Glutamatergic neuron (in vitro differentiated cells): ENCODE measurements around the gene IGSF23. TPM values are rescaled to one million over a fixed set of nuclear protein-coding genes. Genes with fewer than 3 reads are reported as not detected.

Experiments
- DNase-seq: peaks from one replicate; pipeline ENCODE4 v3.0.0; 2022
- H3K27ac Mint-ChIP-seq: one replicate; pipeline ENCODE4 v1.8.0; 2020; ENCODE audit warnings: mild to moderate bottlenecking, mixed read lengths, inconsistent platforms; ENCODE audit not compliant: unreplicated experiment
- H3K27me3 Mint-ChIP-seq: one replicate; pipeline ENCODE4 v1.8.0; 2020; ENCODE audit warnings: mild to moderate bottlenecking, moderate library complexity, mixed read lengths, inconsistent platforms; ENCODE audit not compliant: unreplicated experiment
- H3K36me3 Mint-ChIP-seq: one replicate; pipeline ENCODE4 v1.8.0; 2020; ENCODE audit warnings: mild to moderate bottlenecking, mixed read lengths, inconsistent platforms; ENCODE audit not compliant: unreplicated experiment
- H3K4me1 Mint-ChIP-seq: one replicate; pipeline ENCODE4 v1.8.0; 2020; ENCODE audit warnings: mild to moderate bottlenecking, low read depth, mixed read lengths, inconsistent platforms; ENCODE audit not compliant: unreplicated experiment
- H3K4me3 Mint-ChIP-seq: one replicate; pipeline ENCODE4 v1.8.0; 2020; ENCODE audit warnings: mild to moderate bottlenecking, mixed read lengths, inconsistent platforms; ENCODE audit not compliant: unreplicated experiment
- H3K9me3 Mint-ChIP-seq: one replicate; pipeline ENCODE4 v1.8.0; 2020; ENCODE audit warnings: mild to moderate bottlenecking, moderate library complexity, mixed read lengths, inconsistent platforms; ENCODE audit not compliant: unreplicated experiment
- long read RNA-seq: library from polyadenylated mRNA; unstranded; transcript quantifications from one replicate; pipeline ENCODE4 v2.0.0, GENCODE V29; 2020; ENCODE audit not compliant: unreplicated experiment
- total RNA-seq: library from RNA; stranded (reverse); fragmentation: NEBNext Ultra II Directional; extraction: Animal tissue kit (Norgen Biotek cat#: 25700); gene quantifications from one replicate; pipeline ENCODE4 v1.2.1, GENCODE V29; 2021; ENCODE audit not compliant: unreplicated experiment
- TF ChIP-seq, protein P1 (sequence below): fragments of 200-600 bp; sonication (generic); IDR thresholded peaks from one replicate; pipeline ENCODE4 v1.5.0; 2021; ENCODE audit not compliant: partially characterized antibody, unreplicated experiment

The IGSF23 gene, protein sequence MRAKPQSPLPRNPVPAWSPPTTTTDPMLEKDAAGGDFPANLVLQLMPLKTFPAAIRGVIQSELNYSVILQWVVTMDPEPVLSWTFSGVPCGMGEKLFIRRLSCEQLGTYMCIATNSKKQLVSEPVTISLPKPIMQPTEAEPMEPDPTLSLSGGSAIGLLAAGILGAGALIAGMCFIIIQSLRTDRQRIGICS
- not detected for total RNA-seq
- long read RNA-seq = 0 reads

DNA sequence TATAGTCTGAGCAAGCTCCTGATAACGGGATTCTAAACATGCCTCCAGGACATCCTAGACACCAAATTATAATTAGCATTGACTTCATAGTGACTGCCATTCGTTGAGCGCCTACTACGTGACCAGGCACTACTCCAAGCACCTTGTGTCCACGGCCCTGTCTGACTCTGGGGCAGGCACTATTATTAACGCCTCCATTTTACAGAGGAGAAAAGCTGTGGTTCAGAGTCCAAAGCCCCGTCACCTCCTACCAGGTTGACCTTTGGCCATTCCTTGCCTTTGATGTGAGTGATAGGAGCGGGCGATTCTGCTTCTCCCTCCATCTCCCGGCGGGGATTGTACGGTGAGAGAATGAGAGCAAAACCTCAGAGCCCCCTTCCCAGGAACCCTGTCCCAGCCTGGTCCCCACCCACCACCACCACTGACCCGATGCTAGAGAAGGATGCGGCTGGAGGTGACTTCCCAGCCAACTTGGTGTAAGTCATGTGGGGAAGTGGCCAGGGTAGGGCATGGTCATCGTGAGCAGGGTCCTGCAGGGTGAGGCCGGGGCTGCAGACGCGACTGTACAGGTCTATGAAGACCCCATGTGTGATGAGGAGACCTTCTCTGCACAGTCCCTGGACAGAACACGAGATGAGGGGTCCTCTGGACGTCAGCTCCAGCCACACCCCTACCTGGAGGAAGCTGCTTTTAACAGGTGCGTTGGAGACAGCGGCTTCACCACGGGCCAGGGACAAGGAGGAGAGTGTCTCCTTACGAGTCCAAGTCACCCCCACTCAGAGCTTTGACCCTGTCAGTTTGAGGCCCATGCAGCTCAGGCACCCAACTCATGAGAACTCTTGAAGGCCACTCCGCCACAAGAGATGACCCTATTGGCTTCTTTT lies at the start of gene IGSF23:
TSS of gene IGSF23 (plus strand) at position 269 of the 884 bp plus-strand sequence. CDS start at position 352, 83 bp downstream.
- Mint-ChIP-seq H3K9me3 (no peaks in the 10 kb centered on the region), H3K4me1 (no peaks in the 10 kb centered on the region), H3K36me3 (no peaks in the 10 kb centered on the region), H3K27ac (no peak within 1 kb of the TSS), H3K27me3 (no peaks in the 10 kb centered on the region), H3K4me3 (no peak within 1 kb of the TSS)
- DNase-seq = no peak
- TF ChIP-seq, protein P1, sequence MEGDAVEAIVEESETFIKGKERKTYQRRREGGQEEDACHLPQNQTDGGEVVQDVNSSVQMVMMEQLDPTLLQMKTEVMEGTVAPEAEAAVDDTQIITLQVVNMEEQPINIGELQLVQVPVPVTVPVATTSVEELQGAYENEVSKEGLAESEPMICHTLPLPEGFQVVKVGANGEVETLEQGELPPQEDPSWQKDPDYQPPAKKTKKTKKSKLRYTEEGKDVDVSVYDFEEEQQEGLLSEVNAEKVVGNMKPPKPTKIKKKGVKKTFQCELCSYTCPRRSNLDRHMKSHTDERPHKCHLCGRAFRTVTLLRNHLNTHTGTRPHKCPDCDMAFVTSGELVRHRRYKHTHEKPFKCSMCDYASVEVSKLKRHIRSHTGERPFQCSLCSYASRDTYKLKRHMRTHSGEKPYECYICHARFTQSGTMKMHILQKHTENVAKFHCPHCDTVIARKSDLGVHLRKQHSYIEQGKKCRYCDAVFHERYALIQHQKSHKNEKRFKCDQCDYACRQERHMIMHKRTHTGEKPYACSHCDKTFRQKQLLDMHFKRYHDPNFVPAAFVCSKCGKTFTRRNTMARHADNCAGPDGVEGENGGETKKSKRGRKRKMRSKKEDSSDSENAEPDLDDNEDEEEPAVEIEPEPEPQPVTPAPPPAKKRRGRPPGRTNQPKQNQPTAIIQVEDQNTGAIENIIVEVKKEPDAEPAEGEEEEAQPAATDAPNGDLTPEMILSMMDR = no peak

DNA sequence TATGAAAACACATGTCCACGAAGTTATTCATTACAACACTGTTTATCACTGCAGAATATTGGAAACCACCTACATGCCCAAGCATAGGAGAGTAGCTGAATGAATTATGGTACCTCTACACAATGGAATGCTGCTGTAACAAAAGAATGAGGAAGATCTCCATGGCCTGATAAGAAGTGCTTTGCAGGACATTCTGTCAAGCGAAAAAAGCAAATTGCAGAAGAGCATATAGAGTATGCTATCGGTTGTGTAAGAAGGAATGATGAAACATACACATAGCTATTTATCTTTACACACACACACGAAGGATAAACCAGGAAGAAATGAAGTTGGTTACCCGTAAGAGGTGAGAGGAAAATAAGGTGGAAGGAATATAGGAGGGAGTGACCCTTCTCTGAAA lies 46.4 kb upstream of the IGSF23 start:
- TF ChIP-seq, protein P1 = no peak
- H3K4me1 Mint-ChIP-seq = no peaks in the 10 kb centered on the region
- no peak overlapping the region for H3K27ac Mint-ChIP-seq
- H3K36me3 Mint-ChIP-seq = no peaks in the 10 kb centered on the region
- no peak for DNase-seq
- no peaks in the 10 kb centered on the region for H3K9me3 Mint-ChIP-seq
- H3K27me3 Mint-ChIP-seq = peaks cover 3% of the 10 kb centered on the region
- no peak overlapping the region for H3K4me3 Mint-ChIP-seq

DNA sequence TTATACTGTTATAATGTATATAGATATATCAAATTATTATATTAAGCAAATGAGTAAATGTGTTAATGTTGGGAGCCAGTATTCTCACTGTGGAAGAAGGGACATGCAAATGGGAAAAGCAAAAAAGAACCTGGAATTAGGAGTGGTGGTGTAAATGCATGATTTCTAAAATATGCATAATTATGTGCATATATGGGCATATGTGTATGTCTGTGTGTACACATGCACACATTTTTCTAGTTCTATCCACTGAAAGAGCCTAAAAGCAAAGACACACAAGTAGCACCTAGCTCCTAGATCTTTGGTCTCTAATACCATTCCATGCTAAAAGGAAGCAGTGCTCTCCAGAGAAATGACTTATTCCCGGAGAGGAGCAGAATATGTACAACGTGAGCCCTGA lies 45.6 kb upstream of the IGSF23 start:
- no peaks in the 10 kb centered on the region for H3K4me1 Mint-ChIP-seq
- H3K9me3 Mint-ChIP-seq = no peaks in the 10 kb centered on the region
- TF ChIP-seq, protein P1 = no peak
- no peak overlapping the region for H3K27ac Mint-ChIP-seq
- DNase-seq = no peak
- H3K4me3 Mint-ChIP-seq = no peak overlapping the region
- H3K27me3 Mint-ChIP-seq = peaks cover 3% of the 10 kb centered on the region
- no peaks in the 10 kb centered on the region for H3K36me3 Mint-ChIP-seq

DNA sequence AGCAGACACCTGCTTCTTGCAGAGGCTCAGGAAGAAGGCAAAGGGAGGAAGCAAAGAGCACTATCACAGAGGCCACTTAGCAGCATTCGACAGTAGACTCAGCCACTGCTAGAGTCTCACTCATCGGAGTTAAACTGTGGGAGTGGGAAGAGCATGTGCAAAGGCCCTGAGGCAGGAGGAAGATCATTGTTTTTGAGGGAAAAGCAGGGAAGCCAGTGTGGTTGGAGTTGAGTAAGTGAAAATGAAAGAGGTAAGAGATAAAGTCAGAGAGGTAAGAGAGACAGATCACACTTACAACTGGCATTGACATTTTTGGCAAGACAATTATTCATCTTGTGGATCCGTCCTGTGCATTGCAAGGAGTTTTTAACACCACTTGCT lies 42.8 kb upstream of the IGSF23 start:
- Mint-ChIP-seq H3K4me3 (no peak overlapping the region), H3K27me3 (peaks cover 3% of the 10 kb centered on the region), H3K27ac (no peak overlapping the region), H3K36me3 (no peaks in the 10 kb centered on the region), H3K9me3 (no peaks in the 10 kb centered on the region), H3K4me1 (no peaks in the 10 kb centered on the region)
- no peak for DNase-seq
- TF ChIP-seq, protein P1 = no peak
